AG04449 (cell line): ENCODE results near the gene ARMH1.
"Not testable (repeated sequence)": the region's sequence is repeated elsewhere in the genome, so short reads cannot be mapped to it uniquely, and the experiment has no call there.

Experiments used
- CTCF ChIA-PET: fragments of 350-600 bp; formaldehyde crosslinking; extraction: SDS; loops from one replicate; lab custom pipeline; 2021; ENCODE audit warnings: antibody characterized with exemption; lab: Yijun Ruan, JAX
- POLR2A ChIA-PET: fragments of 400-600, 350-600 bp; formaldehyde crosslinking; extraction: SDS; loops from one replicate; lab custom pipeline; 2020; ENCODE audit warnings: antibody characterized with exemption, inconsistent platforms; lab: Yijun Ruan, JAX
- DNase-seq: peaks from one replicate; pipeline ENCODE4 v3.0.0-alpha.2; 2010; ENCODE audit warnings: low read depth, low spot score
- H3K4me3 ChIP-seq: 2 replicates; pipeline ENCODE4 v1.5.1; 2011; ENCODE audit warnings: low read depth, mild to moderate bottlenecking, control low read depth, low read length
- CTCF ChIP-seq: IDR thresholded peaks from one replicate; pipeline ENCODE4 v1.5.1; 2011; ENCODE audit warnings: mild to moderate bottlenecking, moderate library complexity, low read length, control low read depth, inconsistent platforms; ENCODE audit not compliant: insufficient read depth; ENCODE audit errors: missing control alignments

Gene ARMH1

GRCh38 chr1:44696101-44696500 is 21.6 kb downstream of the ARMH1 start:
- no peak for TF ChIP-seq CTCF
- CTCF ChIA-PET = interaction anchor here (0.6 to 2.1 kb wide), 9 partner anchors 12 to 1327 kb away, joined by 3 to 6 read pairs (median 5); no protein-coding TSS in a partner anchor
- POLR2A ChIA-PET = no interaction called here
- DNase-seq = no peak
- no peak overlapping the region for H3K4me3 ChIP-seq

GRCh38 chr1:44696789-44697345 is 22.4 kb downstream of the ARMH1 start:
- DNase-seq = no peak
- POLR2A ChIA-PET = no interaction called here
- no peak overlapping the region for H3K4me3 ChIP-seq
- CTCF ChIA-PET = interaction anchor here (0.9 to 2.1 kb wide), 11 partner anchors 10 to 44 kb away, joined by 3 to 9 read pairs (median 5); no protein-coding TSS in a partner anchor
- no peak for TF ChIP-seq CTCF

DNA sequence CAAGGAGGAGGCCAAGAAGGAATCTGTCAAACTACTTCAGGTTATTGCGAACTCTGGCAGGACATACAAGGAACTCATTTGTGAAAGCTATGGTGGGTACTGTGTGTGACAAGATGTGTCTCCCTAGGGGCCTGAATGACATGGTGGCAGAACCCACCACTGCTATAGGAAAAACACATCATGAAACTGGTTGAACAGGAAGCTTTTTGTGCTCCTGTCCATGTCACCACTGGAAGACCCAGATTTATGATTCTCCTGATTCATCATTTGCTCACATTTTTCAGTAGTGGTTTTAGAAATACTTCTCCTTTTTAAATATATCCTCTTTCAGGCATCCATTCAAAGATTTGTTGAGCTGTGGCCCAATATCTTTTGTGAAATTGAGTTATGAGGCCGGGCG is 23.6 kb downstream of the ARMH1 start:
- POLR2A ChIA-PET = no interaction called here
- CTCF ChIA-PET = interaction anchor here (0.7 to 2.1 kb wide), 3 partner anchors 9 to 33 kb away, joined by 3 to 9 read pairs (median 5); partner anchors contain the start of gene RNU5D-1
- no peak for TF ChIP-seq CTCF
- DNase-seq = no peak
- H3K4me3 ChIP-seq = no peak overlapping the region

DNA sequence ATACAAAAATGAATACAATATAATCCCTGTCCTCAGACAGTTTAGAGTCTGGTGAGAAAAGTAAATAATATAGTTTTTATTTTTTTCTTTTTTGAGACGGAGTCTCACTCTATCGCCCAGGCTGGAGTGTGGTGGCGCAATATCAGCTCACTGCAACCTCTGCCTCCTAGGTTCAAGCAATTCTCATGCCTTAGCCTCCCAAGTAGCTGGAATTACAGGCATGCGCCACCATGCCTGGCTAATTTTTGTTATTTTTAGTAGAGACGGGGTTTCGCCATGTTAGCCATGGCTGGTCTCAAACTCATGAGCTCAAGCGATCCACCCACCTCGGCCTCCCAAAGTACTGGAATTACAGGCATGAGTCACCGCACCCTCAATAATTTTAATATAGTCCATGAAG is 24.9 kb downstream of the ARMH1 start:
- DNase-seq, H3K4me3 ChIP-seq, POLR2A ChIA-PET: not testable (repeated sequence)
- CTCF ChIA-PET = interaction anchor here (0.7 to 1.2 kb wide), 3 partner anchors 8 to 66 kb away, joined by 3 to 4 read pairs (median 3); no protein-coding TSS in a partner anchor

GRCh38 chr1:44700573-44700972 is 26.1 kb downstream of the ARMH1 start:
- TF ChIP-seq CTCF = no peak
- ChIA-PET POLR2A (interaction anchor here (0.6 kb wide), 1 partner anchor 29 kb away, joined by 3 read pairs; no protein-coding TSS in a partner anchor), CTCF (interaction anchor here (1.6 kb wide), 1 partner anchor 14 kb away, joined by 10 read pairs; no protein-coding TSS in a partner anchor)
- no peak for DNase-seq
- H3K4me3 ChIP-seq = no peak overlapping the region

DNA sequence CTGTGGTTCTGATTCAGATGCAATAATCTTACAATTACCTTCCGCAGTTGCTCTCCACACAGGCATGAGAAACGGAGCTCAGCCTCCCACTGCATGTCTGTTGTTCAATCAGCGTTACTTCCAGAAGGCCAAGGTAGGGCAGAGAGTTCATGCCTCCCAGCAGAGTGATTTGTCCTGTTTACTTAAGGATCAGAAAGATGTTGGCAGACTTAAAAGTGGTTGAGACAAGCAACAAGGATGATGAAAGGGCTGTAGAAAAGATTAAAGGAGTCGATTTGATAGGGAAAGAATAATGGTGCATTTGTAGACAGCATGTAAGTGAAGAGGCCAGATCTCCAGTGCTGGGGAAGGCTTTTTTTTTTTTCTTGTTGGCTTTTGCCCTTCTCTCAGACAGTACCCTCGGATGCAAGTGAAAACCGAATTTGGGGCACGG is 26.6 kb downstream of the ARMH1 start:
- POLR2A ChIA-PET = no interaction called here
- no peak for DNase-seq
- no peak overlapping the region for H3K4me3 ChIP-seq
- no peak for TF ChIP-seq CTCF
- CTCF ChIA-PET = interaction anchor here (1.6 kb wide), 1 partner anchor 14 kb away, joined by 10 read pairs; no protein-coding TSS in a partner anchor
